HEK293 (cell line): Measurements from ENCODE around the gene PYGO2.

Experiments
- GLIS1 ChIP-seq: fragments of 450-650 bp; formaldehyde crosslinking; IDR thresholded peaks from 2 replicates; pipeline ENCODE4 v1.5.1; 2016; ENCODE audit warnings: missing biosample characterization, missing genetic modification characterization
- GLIS2 ChIP-seq: fragments of 450-650 bp; formaldehyde crosslinking; IDR thresholded peaks from 2 replicates; pipeline ENCODE4 v1.5.1; 2016; ENCODE audit warnings: missing biosample characterization, missing genetic modification characterization
- IKZF3 ChIP-seq: fragments of 450-650 bp; IDR thresholded peaks from 2 replicates; pipeline ENCODE4 v1.5.0; 2018; ENCODE audit warnings: missing biosample characterization, mild to moderate bottlenecking, missing genetic modification characterization, moderate library complexity
- KLF7 ChIP-seq: fragments of 450-650 bp; formaldehyde crosslinking; IDR thresholded peaks from 2 replicates; pipeline ENCODE4 v1.5.1; 2016; ENCODE audit warnings: missing biosample characterization, missing genetic modification characterization, borderline replicate concordance
- SP2 ChIP-seq: fragments of 450-650 bp; formaldehyde crosslinking; IDR thresholded peaks from 2 replicates; pipeline ENCODE4 v1.5.1; 2016; ENCODE audit warnings: missing biosample characterization, missing genetic modification characterization
- TSHZ1 ChIP-seq: fragments of 450-650 bp; formaldehyde crosslinking; IDR thresholded peaks from 2 replicates; pipeline ENCODE4 v1.5.1; 2016; ENCODE audit warnings: missing biosample characterization, missing genetic modification characterization, borderline replicate concordance
- YY2 ChIP-seq: fragments of 450-650 bp; formaldehyde crosslinking; IDR thresholded peaks from 2 replicates; pipeline ENCODE4 v1.5.1; 2016; ENCODE audit warnings: missing biosample characterization, missing genetic modification characterization
- ZIC2 ChIP-seq: fragments of 450-650 bp; formaldehyde crosslinking; IDR thresholded peaks from 2 replicates; pipeline ENCODE4 v1.5.1; 2016; ENCODE audit warnings: missing biosample characterization, missing genetic modification characterization
- ZNF121 ChIP-seq: fragments of 450-650 bp; formaldehyde crosslinking; IDR thresholded peaks from 2 replicates; pipeline ENCODE4 v1.5.1; 2016; ENCODE audit warnings: missing biosample characterization, missing genetic modification characterization
- ZNF146 ChIP-seq: fragments of 450-650 bp; formaldehyde crosslinking; IDR thresholded peaks from 2 replicates; pipeline ENCODE4 v1.5.1; 2016; ENCODE audit warnings: missing biosample characterization, missing genetic modification characterization
- ZNF16 ChIP-seq: fragments of 450-650 bp; formaldehyde crosslinking; IDR thresholded peaks from 2 replicates; pipeline ENCODE4 v1.5.1; 2016; ENCODE audit warnings: low read depth, missing biosample characterization, missing genetic modification characterization
- ZNF174 ChIP-seq: fragments of 450-650 bp; formaldehyde crosslinking; IDR thresholded peaks from 2 replicates; pipeline ENCODE4 v1.5.0; 2017; ENCODE audit warnings: missing biosample characterization, mild to moderate bottlenecking, missing genetic modification characterization
- ZNF175 ChIP-seq: fragments of 450-650 bp; formaldehyde crosslinking; IDR thresholded peaks from 2 replicates; pipeline ENCODE4 v1.5.1; 2016; ENCODE audit warnings: missing biosample characterization, missing genetic modification characterization
- ZNF184 ChIP-seq: fragments of 450-650 bp; IDR thresholded peaks from 2 replicates; pipeline ENCODE4 v1.5.1; 2018; ENCODE audit warnings: missing biosample characterization, mild to moderate bottlenecking, missing genetic modification characterization
- ZNF266 ChIP-seq: fragments of 450-650 bp; formaldehyde crosslinking; IDR thresholded peaks from 2 replicates; pipeline ENCODE4 v1.5.1; 2016; ENCODE audit warnings: missing biosample characterization, missing genetic modification characterization, low read depth
- ZNF394 ChIP-seq: fragments of 450-650 bp; formaldehyde crosslinking; IDR thresholded peaks from 2 replicates; pipeline ENCODE4 v1.5.1; 2016; ENCODE audit warnings: missing biosample characterization, missing genetic modification characterization, mild to moderate bottlenecking, moderate library complexity, borderline replicate concordance
- ZNF610 ChIP-seq: fragments of 450-650 bp; formaldehyde crosslinking; IDR thresholded peaks from 2 replicates; pipeline ENCODE4 v1.5.1; 2016; ENCODE audit warnings: missing biosample characterization, missing genetic modification characterization, borderline replicate concordance
- ZNF660 ChIP-seq: fragments of 450-650 bp; IDR thresholded peaks from 2 replicates; pipeline ENCODE4 v1.5.1; 2018; ENCODE audit warnings: missing biosample characterization, mild to moderate bottlenecking, missing genetic modification characterization
- ZNF777 ChIP-seq: fragments of 450-650 bp; formaldehyde crosslinking; IDR thresholded peaks from 2 replicates; pipeline ENCODE4 v1.5.1; 2017; ENCODE audit warnings: missing biosample characterization, missing genetic modification characterization, borderline replicate concordance
- ZNF792 ChIP-seq: fragments of 450-650 bp; formaldehyde crosslinking; IDR thresholded peaks from 2 replicates; pipeline ENCODE4 v1.5.1; 2016; ENCODE audit warnings: missing biosample characterization, missing genetic modification characterization
- ZNF843 ChIP-seq: fragments of 450-650 bp; formaldehyde crosslinking; IDR thresholded peaks from 2 replicates; pipeline ENCODE4 v1.5.1; 2016; ENCODE audit warnings: missing biosample characterization, missing genetic modification characterization
- TF ChIP-seq, protein P1 (sequence below): fragments of 450-650 bp; formaldehyde crosslinking; IDR thresholded peaks from 2 replicates; pipeline ENCODE4 v1.5.1; 2016; ENCODE audit warnings: missing biosample characterization, missing genetic modification characterization, borderline replicate concordance
- TF ChIP-seq, protein P2 (sequence below): fragments of 450-650 bp; formaldehyde crosslinking; IDR thresholded peaks from 2 replicates; pipeline ENCODE4 v1.5.1; 2016; ENCODE audit warnings: missing biosample characterization, missing genetic modification characterization
- TF ChIP-seq, protein P3 (sequence below): fragments of 450-650 bp; formaldehyde crosslinking; IDR thresholded peaks from 2 replicates; pipeline ENCODE4 v1.5.1; 2016; ENCODE audit warnings: missing biosample characterization, missing genetic modification characterization
- TF ChIP-seq, protein P4 (sequence below): fragments of 450-650 bp; formaldehyde crosslinking; IDR thresholded peaks from 2 replicates; pipeline ENCODE4 v1.5.1; 2016; ENCODE audit warnings: missing biosample characterization, missing genetic modification characterization
- TF ChIP-seq, protein P5 (sequence below): fragments of 450-650 bp; formaldehyde crosslinking; IDR thresholded peaks from 2 replicates; pipeline ENCODE4 v1.5.0; 2017; ENCODE audit warnings: missing biosample characterization, missing genetic modification characterization, borderline replicate concordance
- TF ChIP-seq, protein P6 (sequence below): fragments of 450-650 bp; formaldehyde crosslinking; IDR thresholded peaks from 2 replicates; pipeline ENCODE4 v1.5.1; 2017; ENCODE audit warnings: missing biosample characterization, mild to moderate bottlenecking, missing genetic modification characterization, moderate library complexity

Gene PYGO2

GRCh38 chr1:155000726-155001424, 39.3 kb upstream of the PYGO2 start (continued):
- TF ChIP-seq, protein P1, sequence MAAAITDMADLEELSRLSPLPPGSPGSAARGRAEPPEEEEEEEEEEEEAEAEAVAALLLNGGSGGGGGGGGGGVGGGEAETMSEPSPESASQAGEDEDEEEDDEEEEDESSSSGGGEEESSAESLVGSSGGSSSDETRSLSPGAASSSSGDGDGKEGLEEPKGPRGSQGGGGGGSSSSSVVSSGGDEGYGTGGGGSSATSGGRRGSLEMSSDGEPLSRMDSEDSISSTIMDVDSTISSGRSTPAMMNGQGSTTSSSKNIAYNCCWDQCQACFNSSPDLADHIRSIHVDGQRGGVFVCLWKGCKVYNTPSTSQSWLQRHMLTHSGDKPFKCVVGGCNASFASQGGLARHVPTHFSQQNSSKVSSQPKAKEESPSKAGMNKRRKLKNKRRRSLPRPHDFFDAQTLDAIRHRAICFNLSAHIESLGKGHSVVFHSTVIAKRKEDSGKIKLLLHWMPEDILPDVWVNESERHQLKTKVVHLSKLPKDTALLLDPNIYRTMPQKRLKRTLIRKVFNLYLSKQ = no peak
- no peak for TF ChIP-seq ZNF777 (tag by site-specific recombination)
- peak; percentile 93 for TF ChIP-seq ZNF660 (tag by site-specific recombination)
- TF ChIP-seq ZIC2 (tag by site-specific recombination) = peak; percentile 89
- TF ChIP-seq, protein P2, sequence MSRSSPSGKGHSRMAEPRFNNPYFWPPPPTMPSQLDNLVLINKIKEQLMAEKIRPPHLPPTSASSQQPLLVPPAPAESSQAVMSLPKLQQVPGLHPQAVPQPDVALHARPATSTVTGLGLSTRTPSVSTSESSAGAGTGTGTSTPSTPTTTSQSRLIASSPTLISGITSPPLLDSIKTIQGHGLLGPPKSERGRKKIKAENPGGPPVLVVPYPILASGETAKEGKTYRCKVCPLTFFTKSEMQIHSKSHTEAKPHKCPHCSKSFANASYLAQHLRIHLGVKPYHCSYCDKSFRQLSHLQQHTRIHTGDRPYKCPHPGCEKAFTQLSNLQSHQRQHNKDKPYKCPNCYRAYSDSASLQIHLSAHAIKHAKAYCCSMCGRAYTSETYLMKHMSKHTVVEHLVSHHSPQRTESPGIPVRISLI = no peak
- TF ChIP-seq ZNF121 (tag by site-specific recombination) = no peak
- peak; percentile 89 for TF ChIP-seq SP2 (tag by site-specific recombination)
- no peak for TF ChIP-seq ZNF174
- no peak for TF ChIP-seq ZNF792 (tag by site-specific recombination)
- TF ChIP-seq, protein P3, sequence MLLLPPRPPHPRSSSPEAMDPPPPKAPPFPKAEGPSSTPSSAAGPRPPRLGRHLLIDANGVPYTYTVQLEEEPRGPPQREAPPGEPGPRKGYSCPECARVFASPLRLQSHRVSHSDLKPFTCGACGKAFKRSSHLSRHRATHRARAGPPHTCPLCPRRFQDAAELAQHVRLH (tag by site-specific recombination) = peak; percentile 91
- TF ChIP-seq TSHZ1 = peak; percentile 59
- TF ChIP-seq GLIS2 (tag by site-specific recombination) = peak; percentile 100
- TF ChIP-seq, protein P4, sequence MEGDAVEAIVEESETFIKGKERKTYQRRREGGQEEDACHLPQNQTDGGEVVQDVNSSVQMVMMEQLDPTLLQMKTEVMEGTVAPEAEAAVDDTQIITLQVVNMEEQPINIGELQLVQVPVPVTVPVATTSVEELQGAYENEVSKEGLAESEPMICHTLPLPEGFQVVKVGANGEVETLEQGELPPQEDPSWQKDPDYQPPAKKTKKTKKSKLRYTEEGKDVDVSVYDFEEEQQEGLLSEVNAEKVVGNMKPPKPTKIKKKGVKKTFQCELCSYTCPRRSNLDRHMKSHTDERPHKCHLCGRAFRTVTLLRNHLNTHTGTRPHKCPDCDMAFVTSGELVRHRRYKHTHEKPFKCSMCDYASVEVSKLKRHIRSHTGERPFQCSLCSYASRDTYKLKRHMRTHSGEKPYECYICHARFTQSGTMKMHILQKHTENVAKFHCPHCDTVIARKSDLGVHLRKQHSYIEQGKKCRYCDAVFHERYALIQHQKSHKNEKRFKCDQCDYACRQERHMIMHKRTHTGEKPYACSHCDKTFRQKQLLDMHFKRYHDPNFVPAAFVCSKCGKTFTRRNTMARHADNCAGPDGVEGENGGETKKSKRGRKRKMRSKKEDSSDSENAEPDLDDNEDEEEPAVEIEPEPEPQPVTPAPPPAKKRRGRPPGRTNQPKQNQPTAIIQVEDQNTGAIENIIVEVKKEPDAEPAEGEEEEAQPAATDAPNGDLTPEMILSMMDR (tag by site-specific recombination) = peak; percentile 30; the same call in 1 of the 2 replicates
- TF ChIP-seq IKZF3 (tag by site-specific recombination) = peak; percentile 62
- TF ChIP-seq, protein P5, sequence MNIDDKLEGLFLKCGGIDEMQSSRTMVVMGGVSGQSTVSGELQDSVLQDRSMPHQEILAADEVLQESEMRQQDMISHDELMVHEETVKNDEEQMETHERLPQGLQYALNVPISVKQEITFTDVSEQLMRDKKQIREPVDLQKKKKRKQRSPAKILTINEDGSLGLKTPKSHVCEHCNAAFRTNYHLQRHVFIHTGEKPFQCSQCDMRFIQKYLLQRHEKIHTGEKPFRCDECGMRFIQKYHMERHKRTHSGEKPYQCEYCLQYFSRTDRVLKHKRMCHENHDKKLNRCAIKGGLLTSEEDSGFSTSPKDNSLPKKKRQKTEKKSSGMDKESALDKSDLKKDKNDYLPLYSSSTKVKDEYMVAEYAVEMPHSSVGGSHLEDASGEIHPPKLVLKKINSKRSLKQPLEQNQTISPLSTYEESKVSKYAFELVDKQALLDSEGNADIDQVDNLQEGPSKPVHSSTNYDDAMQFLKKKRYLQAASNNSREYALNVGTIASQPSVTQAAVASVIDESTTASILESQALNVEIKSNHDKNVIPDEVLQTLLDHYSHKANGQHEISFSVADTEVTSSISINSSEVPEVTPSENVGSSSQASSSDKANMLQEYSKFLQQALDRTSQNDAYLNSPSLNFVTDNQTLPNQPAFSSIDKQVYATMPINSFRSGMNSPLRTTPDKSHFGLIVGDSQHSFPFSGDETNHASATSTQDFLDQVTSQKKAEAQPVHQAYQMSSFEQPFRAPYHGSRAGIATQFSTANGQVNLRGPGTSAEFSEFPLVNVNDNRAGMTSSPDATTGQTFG (tag by site-specific recombination) = no peak
- no peak for TF ChIP-seq ZNF175 (tag by site-specific recombination)
- no peak for TF ChIP-seq ZNF266 (tag by site-specific recombination)
- TF ChIP-seq, protein P6, sequence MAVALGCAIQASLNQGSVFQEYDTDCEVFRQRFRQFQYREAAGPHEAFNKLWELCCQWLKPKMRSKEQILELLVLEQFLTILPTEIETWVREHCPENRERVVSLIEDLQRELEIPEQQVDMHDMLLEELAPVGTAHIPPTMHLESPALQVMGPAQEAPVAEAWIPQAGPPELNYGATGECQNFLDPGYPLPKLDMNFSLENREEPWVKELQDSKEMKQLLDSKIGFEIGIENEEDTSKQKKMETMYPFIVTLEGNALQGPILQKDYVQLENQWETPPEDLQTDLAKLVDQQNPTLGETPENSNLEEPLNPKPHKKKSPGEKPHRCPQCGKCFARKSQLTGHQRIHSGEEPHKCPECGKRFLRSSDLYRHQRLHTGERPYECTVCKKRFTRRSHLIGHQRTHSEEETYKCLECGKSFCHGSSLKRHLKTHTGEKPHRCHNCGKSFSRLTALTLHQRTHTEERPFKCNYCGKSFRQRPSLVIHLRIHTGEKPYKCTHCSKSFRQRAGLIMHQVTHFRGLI (tag by site-specific recombination) = peak; percentile 63; the same call in 1 of the 2 replicates
- peak; percentile 98 for TF ChIP-seq GLIS1
- peak; percentile 85 for TF ChIP-seq ZNF610 (tag by site-specific recombination)
- TF ChIP-seq ZNF146 (tag by site-specific recombination) = peak; percentile 71
- peak; percentile 72 for TF ChIP-seq ZNF394
- TF ChIP-seq ZNF843 = no peak; the same call in none of the 2 replicates
- TF ChIP-seq YY2 (tag by site-specific recombination) = no peak
- TF ChIP-seq KLF7 (tag by site-specific recombination) = peak; percentile 96
- TF ChIP-seq ZNF16 (tag by site-specific recombination) = no peak
- TF ChIP-seq ZNF184 = peak; percentile 94
